Loucy (cell line): Measurements from ENCODE around the gene STRIP2.
A peak's percentile ranks its signal among the peaks of the same experiment; 100 is the strongest.

ENCODE experiments used
- H2AFZ ChIP-seq: fragments of 200-600 bp; sonication (generic); 2 replicates; pipeline ENCODE4 v1.6.0; 2016; ENCODE audit warnings: antibody characterized with exemption, mild to moderate bottlenecking, low read length, moderate library complexity
- H3F3A ChIP-seq: fragments of 200-600 bp; 2 replicates; pipeline ENCODE4 v1.6.0; 2016; ENCODE audit warnings: antibody characterized with exemption, low read depth, mild to moderate bottlenecking
- H3K27me3 ChIP-seq: fragments of 200-600 bp; sonication (generic); 2 replicates; pipeline ENCODE4 v1.6.1; 2014; ENCODE audit warnings: low read length, mild to moderate bottlenecking; ENCODE audit not compliant: insufficient read depth, poor library complexity, severe bottlenecking
- H3K36me3 ChIP-seq: fragments of 200-600 bp; sonication (generic); 2 replicates; pipeline ENCODE4 v1.6.1; 2016; ENCODE audit warnings: low read length; ENCODE audit not compliant: insufficient read depth
- H3K4me1 ChIP-seq: fragments of 200-600 bp; sonication (generic); 2 replicates; pipeline ENCODE4 v1.5.1; 2014; ENCODE audit warnings: low read length, mild to moderate bottlenecking; ENCODE audit not compliant: insufficient read depth, poor library complexity, severe bottlenecking
- H3K4me2 ChIP-seq: fragments of 200-600 bp; sonication (generic); 2 replicates; pipeline ENCODE4 v1.6.0; 2014; ENCODE audit warnings: antibody characterized with exemption, low read length, low read depth, mild to moderate bottlenecking; ENCODE audit not compliant: poor library complexity, severe bottlenecking
- H3K4me3 ChIP-seq: fragments of 200-600 bp; sonication (generic); 2 replicates; pipeline ENCODE4 v1.5.1; 2014; ENCODE audit warnings: low read length, mild to moderate bottlenecking, mixed read lengths; ENCODE audit not compliant: poor library complexity, severe bottlenecking
- H3K79me2 ChIP-seq: fragments of 200-600 bp; sonication (generic); 2 replicates; pipeline ENCODE4 v1.6.1; 2014; ENCODE audit warnings: low read length; ENCODE audit not compliant: insufficient read depth
- H3K9ac ChIP-seq: fragments of 200-600 bp; sonication (generic); 2 replicates; pipeline ENCODE4 v1.6.0; 2014; ENCODE audit warnings: mild to moderate bottlenecking, low read depth, low read length, moderate library complexity; ENCODE audit not compliant: poor library complexity, severe bottlenecking
- H3K9me2 ChIP-seq: fragments of 200-600 bp; sonication (generic); replicated peaks from 2 replicates; pipeline ENCODE4 v1.6.1; 2016; ENCODE audit warnings: low read depth, low read length, mixed read lengths
- H3K9me3 ChIP-seq: fragments of 200-600 bp; sonication (generic); 2 replicates; pipeline ENCODE4 v1.6.1; 2014; ENCODE audit warnings: mild to moderate bottlenecking, antibody characterized with exemption, low read length, low read depth; ENCODE audit not compliant: insufficient read depth
- H4K20me1 ChIP-seq: fragments of 200-600 bp; sonication (generic); 2 replicates; pipeline ENCODE4 v1.6.0; 2014; ENCODE audit warnings: antibody characterized with exemption, low read length, mild to moderate bottlenecking; ENCODE audit not compliant: insufficient read depth, poor library complexity, severe bottlenecking
- EZH2phosphoT487 ChIP-seq: fragments of 200-600 bp; IDR thresholded peaks from 2 replicates; pipeline ENCODE4 v1.6.1; 2018; ENCODE audit warnings: antibody characterized with exemption, mild to moderate bottlenecking, moderate library complexity, borderline replicate concordance
- TF ChIP-seq, protein P1 (sequence below): fragments of 200-600 bp; sonication (generic); conservative IDR thresholded peaks from 2 replicates; pipeline ENCODE4 v1.5.1; 2014; ENCODE audit warnings: mild to moderate bottlenecking, antibody characterized with exemption, low read length

STRIP2 gene

DNA sequence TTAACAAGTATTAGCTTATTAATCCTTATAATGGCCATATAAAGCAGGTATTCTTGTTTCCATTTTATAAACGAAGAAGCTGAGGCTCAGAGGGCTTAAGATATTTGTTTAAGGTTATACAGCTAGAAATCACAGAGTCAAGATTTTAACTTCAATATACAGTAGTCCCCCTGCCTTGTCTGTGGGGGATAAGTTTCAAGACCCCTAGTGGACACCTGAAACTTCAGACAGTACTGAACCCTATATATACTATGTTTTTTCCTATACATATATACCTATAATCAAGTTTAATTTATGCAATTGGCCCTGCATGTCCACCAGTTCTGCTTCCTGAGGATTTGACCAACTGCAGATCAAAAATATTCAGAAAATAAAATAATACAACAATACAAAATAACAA lies 44.4 kb upstream of the STRIP2 start:
- Histone ChIP-seq H2AFZ (no peak overlapping the region), H4K20me1 (no peaks in the 10 kb centered on the region), H3K4me3 (no peak overlapping the region), H3K79me2 (no peaks in the 10 kb centered on the region), H3F3A (no peaks in the 10 kb centered on the region), H3K4me2 (no peak overlapping the region), H3K9ac (no peak overlapping the region), H3K9me3 (no peaks in the 10 kb centered on the region), H3K36me3 (no peaks in the 10 kb centered on the region), H3K4me1 (no peaks in the 10 kb centered on the region), H3K9me2 (no peaks in the 10 kb centered on the region), H3K27me3 (no peaks in the 10 kb centered on the region)
- TF ChIP-seq, protein P1, sequence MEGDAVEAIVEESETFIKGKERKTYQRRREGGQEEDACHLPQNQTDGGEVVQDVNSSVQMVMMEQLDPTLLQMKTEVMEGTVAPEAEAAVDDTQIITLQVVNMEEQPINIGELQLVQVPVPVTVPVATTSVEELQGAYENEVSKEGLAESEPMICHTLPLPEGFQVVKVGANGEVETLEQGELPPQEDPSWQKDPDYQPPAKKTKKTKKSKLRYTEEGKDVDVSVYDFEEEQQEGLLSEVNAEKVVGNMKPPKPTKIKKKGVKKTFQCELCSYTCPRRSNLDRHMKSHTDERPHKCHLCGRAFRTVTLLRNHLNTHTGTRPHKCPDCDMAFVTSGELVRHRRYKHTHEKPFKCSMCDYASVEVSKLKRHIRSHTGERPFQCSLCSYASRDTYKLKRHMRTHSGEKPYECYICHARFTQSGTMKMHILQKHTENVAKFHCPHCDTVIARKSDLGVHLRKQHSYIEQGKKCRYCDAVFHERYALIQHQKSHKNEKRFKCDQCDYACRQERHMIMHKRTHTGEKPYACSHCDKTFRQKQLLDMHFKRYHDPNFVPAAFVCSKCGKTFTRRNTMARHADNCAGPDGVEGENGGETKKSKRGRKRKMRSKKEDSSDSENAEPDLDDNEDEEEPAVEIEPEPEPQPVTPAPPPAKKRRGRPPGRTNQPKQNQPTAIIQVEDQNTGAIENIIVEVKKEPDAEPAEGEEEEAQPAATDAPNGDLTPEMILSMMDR, result peak; percentile 35; the same call in 1 of the 2 replicates
- TF ChIP-seq EZH2phosphoT487, result no peak

DNA sequence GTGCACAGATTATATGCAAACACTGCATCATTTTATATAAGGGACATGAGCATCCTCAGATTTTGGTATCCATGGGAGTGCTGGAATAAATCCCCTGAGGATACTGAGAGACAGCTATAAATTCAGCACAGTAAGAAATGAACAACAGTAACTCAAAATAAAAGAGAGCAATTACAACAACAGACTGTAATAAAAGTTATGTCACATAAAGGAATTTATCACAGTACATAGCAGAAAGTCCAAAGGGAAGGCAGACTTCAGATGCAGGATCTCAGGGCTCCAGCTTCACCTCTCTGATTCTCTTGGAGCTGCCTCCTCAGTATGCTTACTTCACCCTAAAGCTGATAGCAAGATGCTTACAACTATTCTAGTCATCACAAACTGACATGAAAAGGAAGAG lies 43.9 kb upstream of the STRIP2 start:
- Histone ChIP-seq H3K9ac (no peak overlapping the region), H3F3A (no peaks in the 10 kb centered on the region), H3K79me2 (no peaks in the 10 kb centered on the region), H3K4me2 (no peak overlapping the region), H3K27me3 (no peaks in the 10 kb centered on the region), H4K20me1 (no peaks in the 10 kb centered on the region), H3K36me3 (no peaks in the 10 kb centered on the region), H3K4me1 (no peaks in the 10 kb centered on the region), H3K4me3 (no peak overlapping the region), H3K9me2 (no peaks in the 10 kb centered on the region), H2AFZ (no peak overlapping the region), H3K9me3 (no peaks in the 10 kb centered on the region)
- no peak for TF ChIP-seq EZH2phosphoT487
- TF ChIP-seq, protein P1, result no peak

DNA sequence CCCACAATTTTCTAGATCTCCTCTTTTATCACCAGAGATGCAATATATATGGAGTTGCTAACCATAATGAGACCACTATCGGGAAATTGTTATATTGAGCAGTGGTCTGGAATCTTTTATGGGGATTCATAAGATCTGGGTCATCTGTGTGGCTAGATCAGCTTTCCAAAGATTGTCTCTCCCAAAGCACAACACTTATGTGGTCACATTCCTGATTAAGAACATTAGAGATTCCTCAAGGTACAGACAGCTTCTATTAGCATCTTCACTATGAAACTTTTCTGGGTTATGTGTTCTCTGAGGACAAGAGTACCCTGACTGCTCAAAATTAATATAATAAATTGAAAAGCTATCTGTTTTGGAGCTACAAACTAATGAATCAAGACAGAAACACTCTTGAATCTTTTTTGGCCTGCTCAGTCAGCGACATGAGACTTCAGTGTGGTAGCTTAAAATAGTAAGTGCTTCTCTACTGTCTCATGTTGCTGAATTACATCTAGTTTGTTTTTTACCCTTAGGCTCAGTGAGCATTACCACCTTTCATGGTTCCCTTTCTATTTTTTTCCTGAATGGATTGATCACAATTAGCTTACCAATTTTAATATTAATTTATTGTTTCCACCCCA lies 42.6 kb upstream of the STRIP2 start:
- Histone ChIP-seq H3K9ac (no peak overlapping the region), H3K4me1 (no peaks in the 10 kb centered on the region), H3F3A (no peaks in the 10 kb centered on the region), H3K9me3 (no peaks in the 10 kb centered on the region), H3K27me3 (no peaks in the 10 kb centered on the region), H4K20me1 (no peaks in the 10 kb centered on the region), H2AFZ (no peak overlapping the region), H3K9me2 (no peaks in the 10 kb centered on the region), H3K36me3 (no peaks in the 10 kb centered on the region), H3K79me2 (no peaks in the 10 kb centered on the region), H3K4me3 (no peak overlapping the region), H3K4me2 (no peak overlapping the region)
- TF ChIP-seq, protein P1, result no peak
- no peak for TF ChIP-seq EZH2phosphoT487
